ENCODE data around the gene COPB2. TPM values are rescaled to one million over a fixed set of nuclear protein-coding genes. Genes with fewer than 3 reads are reported as not detected.
"Not testable (repeated sequence)": the region's sequence is repeated elsewhere in the genome, so short reads cannot be mapped to it uniquely, and the experiment has no call there.

The COPB2 gene
- total RNA-seq, 6 experiments from 2014 or later, result 246 to 266 (median 260) TPM

- peaks cover 2% of the 10 kb centered on the region; the same call in 1 of the 2 replicates for H3K27me3 Mint-ChIP-seq (ENCODE audit: insufficient read depth)
- no peak for DNase-seq
- TF ChIP-seq CTCF (IDR thresholded peaks at IDR 0.05), result no peak
- no peaks in the 10 kb centered on the region for H3K36me3 Mint-ChIP-seq (ENCODE audit: low read depth)
- H3K9me3 Mint-ChIP-seq, result peaks cover 7% of the 10 kb centered on the region; the same call in 1 of the 2 replicates
- no peaks in the 10 kb centered on the region for H3K4me1 Mint-ChIP-seq (ENCODE audit: low read depth)
- H3K4me3 Mint-ChIP-seq, result no peak overlapping the region
- no peak overlapping the region for H3K27ac Mint-ChIP-seq
Measured at GRCh38 chr3:139418144-139418543, 28.7 kb upstream of the COPB2 start.

GRCh38 chr3:139416275-139416674 lies 26.8 kb upstream of the COPB2 start:
- H3K9me3 Mint-ChIP-seq, result peaks cover 11% of the 10 kb centered on the region; the same call in 1 of the 2 replicates
- no peak overlapping the region for H3K27ac Mint-ChIP-seq
- no peak for TF ChIP-seq CTCF (IDR thresholded peaks at IDR 0.05)
- no peak for DNase-seq
- H3K4me3 Mint-ChIP-seq, result no peak overlapping the region
- H3K27me3 Mint-ChIP-seq (ENCODE audit: insufficient read depth), result peaks cover 2% of the 10 kb centered on the region; the same call in 1 of the 2 replicates
- H3K36me3 Mint-ChIP-seq (ENCODE audit: low read depth), result no peaks in the 10 kb centered on the region
- H3K4me1 Mint-ChIP-seq (ENCODE audit: low read depth), result no peaks in the 10 kb centered on the region

GRCh38 chr3:139414608-139415224 lies 25.3 kb upstream of the COPB2 start:
- Mint-ChIP-seq H3K36me3 (ENCODE audit: low read depth) (no peaks in the 10 kb centered on the region), H3K9me3 (peaks cover 12% of the 10 kb centered on the region; the same call in 1 of the 2 replicates), H3K27ac (no peak overlapping the region), H3K4me3 (no peak overlapping the region), H3K4me1 (ENCODE audit: low read depth) (no peaks in the 10 kb centered on the region), H3K27me3 (ENCODE audit: insufficient read depth) (peaks cover 2% of the 10 kb centered on the region; the same call in 1 of the 2 replicates)
- TF ChIP-seq CTCF (IDR thresholded peaks at IDR 0.05), result no peak
- DNase-seq, result no peak

- DNase-seq; H3K4me1 Mint-ChIP-seq (ENCODE audit: low read depth); H3K27me3 Mint-ChIP-seq (ENCODE audit: insufficient read depth); H3K27ac Mint-ChIP-seq; H3K36me3 Mint-ChIP-seq (ENCODE audit: low read depth); H3K4me3 Mint-ChIP-seq: not testable (repeated sequence)
- H3K9me3 Mint-ChIP-seq, result peaks cover 26% of the 10 kb centered on the region; the same call in 1 of the 2 replicates
Measured at GRCh38 chr3:139412891-139413290, 23.4 kb upstream of the COPB2 start.

GRCh38 chr3:139401155-139401554 lies 11.7 kb upstream of the COPB2 start:
- not testable (repeated sequence) for H3K4me1 Mint-ChIP-seq (ENCODE audit: low read depth); H3K27ac Mint-ChIP-seq; DNase-seq; H3K36me3 Mint-ChIP-seq (ENCODE audit: low read depth); H3K27me3 Mint-ChIP-seq (ENCODE audit: insufficient read depth); H3K4me3 Mint-ChIP-seq
- peaks cover 19% of the 10 kb centered on the region; the same call in 1 of the 2 replicates for H3K9me3 Mint-ChIP-seq

- TF ChIP-seq CTCF (IDR thresholded peaks at IDR 0.05), result no peak
- DNase-seq, result no peak
- no peaks in the 10 kb centered on the region for H3K36me3 Mint-ChIP-seq (ENCODE audit: low read depth)
- no peak overlapping the region for H3K27ac Mint-ChIP-seq
- H3K4me3 Mint-ChIP-seq, result no peak overlapping the region
- H3K27me3 Mint-ChIP-seq (ENCODE audit: insufficient read depth), result no peaks in the 10 kb centered on the region
- H3K9me3 Mint-ChIP-seq, result peaks cover 2% of the 10 kb centered on the region; the same call in 1 of the 2 replicates
- H3K4me1 Mint-ChIP-seq (ENCODE audit: low read depth), result no peaks in the 10 kb centered on the region
Measured at GRCh38 chr3:139396707-139397106, 7.3 kb upstream of the COPB2 start.

All from HFFc6 (cell line).